ENCODE results near the gene GATM. TPM values are rescaled to one million over a fixed set of nuclear protein-coding genes. Genes with fewer than 3 reads are reported as not detected.

The GATM gene
- total RNA-seq, 1 experiment from 2014 or later: 1.6 TPM

DNA sequence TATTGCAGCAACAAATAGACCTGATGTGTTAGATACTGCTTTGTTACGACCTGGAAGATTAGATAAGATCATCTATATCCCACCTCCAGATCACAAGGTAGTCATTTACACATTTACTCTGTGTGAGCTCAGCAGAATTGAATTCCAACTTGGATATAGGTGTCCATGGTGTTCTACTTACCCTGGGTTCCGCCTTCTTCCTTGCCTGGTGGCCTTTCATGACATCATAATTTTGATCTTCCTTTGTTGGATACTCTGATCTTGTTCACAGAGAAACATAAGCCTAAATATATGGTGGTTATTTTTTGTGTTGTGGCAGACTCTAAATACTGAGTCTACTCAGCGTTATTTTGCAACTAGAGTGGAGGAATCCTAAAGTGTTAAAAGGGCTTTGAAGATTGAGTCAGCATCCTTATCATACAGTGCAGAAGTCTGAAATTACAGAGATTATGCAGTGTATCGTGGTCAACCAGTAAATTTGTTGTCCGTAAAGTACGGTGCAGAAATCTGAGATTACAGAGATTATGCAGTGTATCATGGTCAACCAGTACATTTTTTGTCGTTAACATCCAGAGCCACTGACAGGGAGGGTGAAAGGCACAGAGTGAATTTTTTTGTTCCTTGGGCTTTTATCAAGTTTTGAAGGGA, 39.1 kb upstream of the GATM start:
- Mint-ChIP-seq H3K4me1 (ENCODE audit: insufficient read depth, unreplicated experiment) (peaks cover 14% of the 10 kb centered on the region), H3K36me3 (ENCODE audit: insufficient read depth, unreplicated experiment) (peaks cover 96% of the 10 kb centered on the region), H3K27ac (ENCODE audit: low read depth, unreplicated experiment) (no peak overlapping the region), H3K4me3 (ENCODE audit: unreplicated experiment) (no peak overlapping the region), H3K27me3 (ENCODE audit: insufficient read depth, unreplicated experiment) (no peaks in the 10 kb centered on the region), H3K9me3 (ENCODE audit: unreplicated experiment) (no peaks in the 10 kb centered on the region)
- intact Hi-C loops (cut with micrococcal nuclease): no loop called here
- no TSS peak for BruUV-seq (replicated peaks)
- DNase-seq (ENCODE audit: unreplicated experiment): no peak
- ChIA-PET CTCF (interaction anchor here (1.0 to 3.3 kb wide), 3 partner anchors 12 to 40 kb away, joined by 4 to 23 read pairs (median 20); no protein-coding TSS in a partner anchor), POLR2A (no interaction called here)
- TF ChIP-seq, protein P1, sequence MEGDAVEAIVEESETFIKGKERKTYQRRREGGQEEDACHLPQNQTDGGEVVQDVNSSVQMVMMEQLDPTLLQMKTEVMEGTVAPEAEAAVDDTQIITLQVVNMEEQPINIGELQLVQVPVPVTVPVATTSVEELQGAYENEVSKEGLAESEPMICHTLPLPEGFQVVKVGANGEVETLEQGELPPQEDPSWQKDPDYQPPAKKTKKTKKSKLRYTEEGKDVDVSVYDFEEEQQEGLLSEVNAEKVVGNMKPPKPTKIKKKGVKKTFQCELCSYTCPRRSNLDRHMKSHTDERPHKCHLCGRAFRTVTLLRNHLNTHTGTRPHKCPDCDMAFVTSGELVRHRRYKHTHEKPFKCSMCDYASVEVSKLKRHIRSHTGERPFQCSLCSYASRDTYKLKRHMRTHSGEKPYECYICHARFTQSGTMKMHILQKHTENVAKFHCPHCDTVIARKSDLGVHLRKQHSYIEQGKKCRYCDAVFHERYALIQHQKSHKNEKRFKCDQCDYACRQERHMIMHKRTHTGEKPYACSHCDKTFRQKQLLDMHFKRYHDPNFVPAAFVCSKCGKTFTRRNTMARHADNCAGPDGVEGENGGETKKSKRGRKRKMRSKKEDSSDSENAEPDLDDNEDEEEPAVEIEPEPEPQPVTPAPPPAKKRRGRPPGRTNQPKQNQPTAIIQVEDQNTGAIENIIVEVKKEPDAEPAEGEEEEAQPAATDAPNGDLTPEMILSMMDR (IDR thresholded peaks at IDR 0.05; ENCODE audit: unreplicated experiment): no peak

DNA sequence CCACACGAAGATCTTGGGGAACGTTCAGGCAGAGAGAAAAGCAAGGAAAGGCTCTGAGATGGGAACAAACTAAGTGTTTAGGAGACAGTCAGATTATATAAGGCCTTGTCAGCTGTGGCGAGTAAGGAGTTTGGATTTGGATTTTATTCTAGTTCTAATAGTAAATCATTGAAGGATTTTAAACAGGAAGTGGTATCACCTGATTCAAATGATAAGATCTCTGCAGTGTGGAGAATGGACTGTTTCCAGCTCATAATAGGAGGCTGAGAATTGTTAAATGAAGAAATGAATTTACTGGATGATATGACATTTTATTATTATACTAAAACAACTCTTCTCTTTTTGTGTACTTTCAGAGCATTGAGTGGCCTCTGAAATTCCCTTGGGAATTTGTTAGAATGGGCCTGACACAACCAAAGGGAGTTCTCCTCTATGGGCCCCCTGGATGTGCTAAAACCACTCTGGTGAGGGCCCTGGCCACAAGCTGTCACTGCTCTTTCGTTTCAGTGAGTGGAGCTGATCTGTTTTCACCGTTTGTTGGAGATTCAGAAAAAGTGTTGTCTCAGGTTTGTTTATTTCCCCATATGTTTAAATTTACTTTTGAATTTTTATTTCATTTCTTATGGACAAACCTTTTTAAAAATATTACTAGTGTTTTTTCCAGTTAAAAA, 36.0 kb upstream of the GATM start:
- ChIA-PET CTCF (interaction anchor here (0.5 to 3.3 kb wide), 7 partner anchors 15 to 288 kb away, joined by 3 to 23 read pairs (median 4); no protein-coding TSS in a partner anchor), POLR2A (interaction anchor here (2.0 to 3.6 kb wide), 2 partner anchors 10 to 12 kb away, joined by 9 to 17 read pairs; a partner anchor contains a TSS)
- Mint-ChIP-seq H3K27me3 (ENCODE audit: insufficient read depth, unreplicated experiment) (no peaks in the 10 kb centered on the region), H3K27ac (ENCODE audit: low read depth, unreplicated experiment) (no peak overlapping the region), H3K4me3 (ENCODE audit: unreplicated experiment) (no peak overlapping the region), H3K36me3 (ENCODE audit: insufficient read depth, unreplicated experiment) (peaks cover 94% of the 10 kb centered on the region), H3K4me1 (ENCODE audit: insufficient read depth, unreplicated experiment) (peaks cover 14% of the 10 kb centered on the region), H3K9me3 (ENCODE audit: unreplicated experiment) (no peaks in the 10 kb centered on the region)
- TF ChIP-seq, protein P1 (IDR thresholded peaks at IDR 0.05; ENCODE audit: unreplicated experiment): no peak
- no peak for DNase-seq (ENCODE audit: unreplicated experiment)
- no TSS peak for BruUV-seq (replicated peaks)
- intact Hi-C loops (cut with micrococcal nuclease): no loop called here

DNA sequence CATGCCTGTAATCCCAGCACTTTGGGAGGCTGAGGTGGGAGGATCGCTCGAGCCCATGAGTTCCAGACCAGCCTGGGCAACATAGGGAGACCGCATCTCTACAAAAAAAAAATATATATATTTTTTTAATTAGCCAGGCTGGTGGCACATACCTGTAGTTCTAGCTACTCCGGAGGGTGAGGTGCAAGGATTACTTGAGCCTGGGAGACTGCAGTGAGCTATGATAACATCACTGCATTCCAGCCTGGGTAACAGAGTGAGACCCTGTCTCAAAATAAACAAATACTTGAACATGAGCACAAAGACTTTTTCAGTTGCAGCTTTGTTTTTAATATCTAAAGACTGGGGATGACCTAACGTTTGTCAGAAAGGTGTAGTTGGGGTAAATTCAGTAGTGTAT, 31.3 kb upstream of the GATM start:
- peaks cover 91% of the 10 kb centered on the region for H3K36me3 Mint-ChIP-seq (ENCODE audit: insufficient read depth, unreplicated experiment)
- intact Hi-C loops (cut with micrococcal nuclease): no loop called here
- no peak for DNase-seq (ENCODE audit: unreplicated experiment)
- H3K9me3 Mint-ChIP-seq (ENCODE audit: unreplicated experiment): no peaks in the 10 kb centered on the region
- ChIA-PET CTCF (interaction anchor here (0.6 to 1.8 kb wide), 3 partner anchors 21 to 371 kb away, joined by 3 to 10 read pairs (median 3); no protein-coding TSS in a partner anchor), POLR2A (interaction anchor here (0.6 kb wide), 1 partner anchor 249 kb away, joined by 3 read pairs; no protein-coding TSS in a partner anchor)
- H3K27ac Mint-ChIP-seq (ENCODE audit: low read depth, unreplicated experiment): no peak overlapping the region
- H3K27me3 Mint-ChIP-seq (ENCODE audit: insufficient read depth, unreplicated experiment): no peaks in the 10 kb centered on the region
- peaks cover 27% of the 10 kb centered on the region for H3K4me1 Mint-ChIP-seq (ENCODE audit: insufficient read depth, unreplicated experiment)
- H3K4me3 Mint-ChIP-seq (ENCODE audit: unreplicated experiment): no peak overlapping the region
- BruUV-seq (replicated peaks): no TSS peak
- TF ChIP-seq, protein P1 (IDR thresholded peaks at IDR 0.05; ENCODE audit: unreplicated experiment): no peak

DNA sequence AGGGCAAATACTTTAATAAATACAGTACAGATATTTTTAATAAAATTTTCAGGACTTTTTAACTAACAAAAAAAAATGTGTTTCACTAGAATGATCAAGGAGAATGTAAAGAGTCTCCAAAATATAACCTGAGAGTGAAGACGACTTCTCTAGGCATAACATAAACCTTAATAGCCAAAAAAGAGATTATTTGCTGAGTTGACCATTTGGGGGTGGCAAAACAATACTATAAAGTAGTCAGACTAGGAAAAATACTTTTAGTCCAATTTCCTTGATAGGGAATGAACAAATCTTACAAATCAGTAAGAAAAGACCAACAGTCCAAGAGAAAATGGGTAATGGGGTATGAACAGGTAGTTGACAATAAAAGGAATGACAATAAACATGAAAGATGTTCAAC, 29.4 kb upstream of the GATM start:
- CTCF ChIA-PET: interaction anchor here (1.7 kb wide), 1 partner anchor 23 kb away, joined by 4 read pairs; no protein-coding TSS in a partner anchor
- TF ChIP-seq, protein P1 (IDR thresholded peaks at IDR 0.05; ENCODE audit: unreplicated experiment): no peak
- no TSS peak for BruUV-seq (replicated peaks)
- no peak overlapping the region for H3K4me3 Mint-ChIP-seq (ENCODE audit: unreplicated experiment)
- no peak for DNase-seq (ENCODE audit: unreplicated experiment)
- intact Hi-C loops (cut with micrococcal nuclease): no loop called here
- H3K27ac Mint-ChIP-seq (ENCODE audit: low read depth, unreplicated experiment): no peak overlapping the region
- H3K27me3 Mint-ChIP-seq (ENCODE audit: insufficient read depth, unreplicated experiment): no peaks in the 10 kb centered on the region
- H3K36me3 Mint-ChIP-seq (ENCODE audit: insufficient read depth, unreplicated experiment): peaks cover 73% of the 10 kb centered on the region
- no peaks in the 10 kb centered on the region for H3K9me3 Mint-ChIP-seq (ENCODE audit: unreplicated experiment)
- POLR2A ChIA-PET: no interaction called here
- peaks cover 18% of the 10 kb centered on the region for H3K4me1 Mint-ChIP-seq (ENCODE audit: insufficient read depth, unreplicated experiment)

Measured in MCF 10A (cell line).